RPMI7951 (cell line): ENCODE measurements around the gene HSPD1. TPM values are rescaled to one million over a fixed set of nuclear protein-coding genes. Genes with fewer than 3 reads are reported as not detected.

Experiments
- DNase-seq: peaks from one replicate; pipeline ENCODE4 v3.0.0-alpha.2; 2012; ENCODE audit warnings: low read depth
- total RNA-seq: library from RNA; depleted of rRNA; stranded (reverse); fragments of >200 nt; shearing (Covaris generic); gene quantifications from 2 replicates; pipeline ENCODE4 v1.2.3, GENCODE V29; 2014; rRNA removed

Gene HSPD1
- total RNA-seq: 286 and 315 TPM in 2 replicates

- peak; percentile 99 for DNase-seq
These were observed at the start of gene HSPD1, which contains the start of gene HSPE1 for GRCh38 chr2:197499594-197500502. TSS of gene HSPD1 (minus strand) at chr2:197499840. CDS start at chr2:197498848, 992 bp downstream. TSS of gene HSPE1 (plus strand) at chr2:197500379. CDS start at chr2:197500437, 58 bp downstream.

DNA sequence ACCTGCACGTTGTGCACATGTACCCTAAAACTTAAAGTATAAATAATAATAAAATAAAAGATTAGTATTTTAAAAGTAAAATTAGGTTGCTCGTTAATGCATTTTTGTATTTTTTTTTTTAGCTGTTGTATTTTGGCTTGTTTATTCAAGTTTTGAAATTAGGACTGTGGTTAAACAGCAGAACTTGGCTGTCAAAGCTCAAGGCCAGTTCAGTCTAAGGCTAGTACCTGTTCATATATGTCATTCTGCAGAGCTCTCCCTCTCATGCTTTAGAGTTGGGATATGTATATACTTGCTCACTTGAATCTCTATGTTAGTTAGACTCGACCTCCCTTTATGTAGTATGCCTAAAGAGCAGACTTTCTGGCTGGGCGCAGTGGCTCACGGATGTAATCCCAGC lies 48.9 kb upstream of the HSPD1 start:
- no peak for DNase-seq

DNA sequence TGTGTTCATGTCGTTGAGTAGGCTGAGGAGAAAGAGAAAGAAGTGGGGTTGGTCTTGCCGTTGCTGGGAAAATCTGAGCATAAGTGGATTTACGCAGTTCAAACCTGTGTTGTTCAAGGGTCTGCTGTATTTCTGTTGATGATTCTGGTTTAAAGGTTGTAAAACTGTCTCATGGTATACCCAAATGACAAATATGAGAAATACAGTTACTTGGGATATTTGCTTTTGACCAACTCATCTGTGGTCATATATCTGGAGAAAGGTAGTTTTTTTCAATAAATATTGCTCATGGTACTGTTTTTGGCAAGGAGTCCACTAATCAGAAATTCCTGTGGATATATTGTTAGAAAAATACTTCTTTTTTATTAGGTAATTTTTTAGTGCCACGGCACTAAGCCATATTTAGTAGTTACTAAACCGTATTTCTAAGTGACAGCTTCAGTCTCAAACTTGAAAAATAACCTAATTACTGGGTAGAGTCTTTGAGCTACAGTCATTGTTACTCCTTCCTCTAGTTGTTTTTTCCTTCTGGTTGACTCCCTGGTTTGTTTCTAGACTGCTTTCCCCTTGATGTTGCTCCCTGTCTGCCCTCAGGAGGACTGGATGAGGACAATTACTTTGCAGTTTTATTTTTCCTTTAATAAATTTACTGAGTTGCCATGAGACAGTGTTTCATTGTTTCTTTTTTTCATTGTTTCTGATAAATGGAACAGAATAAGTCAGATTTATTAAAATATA lies 47.7 kb upstream of the HSPD1 start:
- DNase-seq: no peak

DNA sequence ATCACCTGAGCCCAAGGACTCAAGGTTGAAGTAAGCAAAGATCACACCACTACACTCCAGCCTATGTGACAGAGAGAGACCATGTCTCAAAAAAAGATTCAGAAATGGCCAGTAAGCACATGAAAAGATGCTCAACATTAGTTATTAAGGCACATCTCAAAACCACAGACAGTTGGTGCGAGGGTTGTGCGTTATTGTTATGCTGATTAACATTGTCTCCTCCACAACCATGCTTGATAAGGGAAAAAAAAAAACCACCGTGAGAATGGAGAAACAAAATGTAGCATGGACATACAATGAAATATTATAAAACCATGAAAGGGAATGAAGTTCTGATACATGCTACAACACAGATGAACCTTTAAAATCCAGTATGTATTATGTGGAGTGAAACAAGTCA lies 43.6 kb upstream of the HSPD1 start:
- no peak for DNase-seq

DNA sequence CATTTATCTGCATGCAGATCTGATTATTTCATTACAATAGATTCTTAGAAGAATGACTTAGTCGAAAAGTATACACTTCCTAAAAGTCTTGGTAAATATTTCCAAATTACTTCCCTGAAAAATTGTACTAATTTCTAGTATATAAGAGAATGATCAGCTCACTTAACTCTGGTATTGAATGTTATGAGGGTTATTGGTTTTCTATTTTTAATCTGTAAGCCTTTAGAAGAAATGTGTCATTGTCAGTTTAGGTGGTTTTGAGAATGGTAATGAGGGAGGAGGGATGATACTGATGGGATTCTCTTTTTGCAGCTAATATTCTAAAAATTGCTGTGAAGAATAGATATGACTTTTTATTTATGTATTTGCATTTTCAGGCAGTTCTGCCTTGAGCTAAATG lies 40.1 kb upstream of the HSPD1 start:
- no peak for DNase-seq

DNA sequence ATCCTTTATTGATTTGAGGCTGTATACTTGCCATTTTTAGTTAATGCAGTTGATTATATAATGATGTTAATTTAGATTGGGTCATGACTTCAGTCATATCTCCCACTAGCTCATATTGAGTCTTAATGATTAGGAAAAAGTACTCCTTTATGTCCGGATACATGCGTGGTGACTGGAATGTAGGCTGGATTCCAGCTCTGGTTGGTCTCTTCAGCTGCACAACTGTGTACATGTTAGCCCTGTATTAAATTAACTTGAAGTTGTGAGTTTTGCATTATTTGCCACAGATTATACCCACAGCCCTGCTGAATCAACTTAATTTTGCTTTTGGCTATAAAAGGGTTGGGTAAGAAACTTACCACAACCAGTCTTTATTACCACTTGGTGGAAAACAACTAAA lies 38.8 kb upstream of the HSPD1 start:
- DNase-seq: peak; percentile 11

- no peak for DNase-seq
These were observed 17.5 kb upstream of the HSPD1 start for GRCh38 chr2:197517150-197517549.

DNA sequence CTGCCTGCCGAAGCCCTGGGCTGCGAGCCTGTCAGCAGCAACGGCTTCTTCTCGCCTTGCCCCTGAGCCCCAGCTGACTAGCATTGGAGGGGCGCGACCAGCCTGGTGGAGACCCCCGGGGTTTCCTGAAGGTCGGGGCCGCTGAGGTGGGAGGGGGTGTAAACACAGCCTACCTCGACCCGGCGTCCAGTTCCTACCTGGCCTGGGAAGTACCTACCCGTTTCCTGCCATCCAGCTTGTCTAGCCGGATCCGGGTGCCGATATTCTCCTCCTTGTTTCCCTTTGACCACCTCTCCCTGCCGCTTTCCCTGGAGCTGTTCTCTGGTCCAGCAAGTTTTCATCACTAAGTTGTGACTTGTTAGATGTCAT lies 16.7 kb upstream of the HSPD1 start:
- DNase-seq: peak; percentile 38

- DNase-seq: peak; percentile 94
These were observed 16.2 kb upstream of the HSPD1 start, which contains the start of gene MOB4 for GRCh38 chr2:197515739-197516392. TSS of gene MOB4 (plus strand) at chr2:197516066. CDS start at chr2:197516087, 21 bp downstream.

DNA sequence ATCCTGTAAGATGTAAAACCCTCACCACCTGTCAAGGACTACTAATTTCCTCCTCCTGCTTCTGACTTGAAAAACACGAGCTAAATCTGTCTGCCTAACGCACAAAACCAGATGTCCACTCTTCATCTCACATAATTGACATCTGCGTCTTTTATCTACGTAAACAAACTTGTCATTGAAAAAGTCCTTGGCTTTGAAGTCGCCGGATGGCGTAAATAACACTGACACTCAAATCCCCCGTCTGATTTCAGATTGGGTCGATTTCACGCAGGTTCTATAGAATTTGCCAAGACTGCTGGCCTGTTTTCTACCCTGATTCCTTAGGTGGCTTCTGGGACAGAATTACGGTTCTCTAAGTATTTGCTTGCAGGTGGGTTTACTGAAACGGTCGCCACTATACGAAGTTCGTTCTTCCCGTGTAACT lies 15.7 kb upstream of the HSPD1 start:
- no peak for DNase-seq

- peak; percentile 11 for DNase-seq
These were observed 15.1 kb upstream of the HSPD1 start for GRCh38 chr2:197514754-197515153.

GRCh38 chr2:197513915-197514314 lies 14.3 kb upstream of the HSPD1 start:
- no peak for DNase-seq

DNA sequence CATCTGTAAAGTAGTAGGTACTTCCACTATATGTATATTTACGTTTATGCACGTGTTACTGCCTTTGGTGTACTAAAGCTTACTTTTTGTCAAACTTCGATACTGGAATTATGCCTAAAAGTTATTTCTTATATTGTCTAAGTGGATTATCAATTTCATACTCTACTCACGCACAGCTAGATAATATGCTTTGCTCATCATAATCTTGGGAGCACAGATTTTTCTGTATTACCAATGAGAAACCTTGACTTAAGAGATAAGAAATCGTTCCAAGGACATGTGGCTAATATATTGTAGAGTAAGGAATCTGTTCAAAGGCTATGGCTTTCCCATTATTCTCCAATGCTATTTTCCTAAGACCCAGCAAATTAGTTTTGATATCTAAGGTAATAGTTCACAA lies 7.0 kb upstream of the HSPD1 start:
- DNase-seq: no peak

- no peak for DNase-seq
These were observed 4.9 kb upstream of the HSPD1 start for GRCh38 chr2:197504512-197504911.

- no peak for DNase-seq
These were observed 4.4 kb upstream of the HSPD1 start for GRCh38 chr2:197504000-197504399.

DNA sequence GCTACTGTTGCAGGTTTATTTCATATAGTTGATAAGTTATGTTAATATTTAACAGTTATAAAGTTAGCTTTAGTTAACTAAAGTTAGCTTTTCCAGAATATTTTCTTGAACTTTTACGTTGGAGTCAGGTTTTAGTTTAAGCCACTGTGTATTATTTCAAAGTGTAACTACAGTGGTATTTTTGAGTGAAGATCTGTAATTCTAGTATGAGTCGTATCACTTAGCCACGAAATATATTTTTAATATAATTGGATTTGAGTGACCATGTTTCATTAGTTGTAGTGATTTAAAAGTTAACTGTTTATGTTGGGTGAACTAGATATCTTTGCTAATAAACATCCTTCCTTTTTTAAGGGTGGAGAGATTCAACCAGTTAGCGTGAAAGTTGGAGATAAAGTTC lies 3.0 kb upstream of the HSPD1 start:
- no peak for DNase-seq

GRCh38 chr2:197502201-197502600 lies 2.6 kb upstream of the HSPD1 start:
- DNase-seq: no peak

GRCh38 chr2:197500503-197501131 lies 977 bp upstream of the HSPD1 start:
- no peak for DNase-seq

DNA sequence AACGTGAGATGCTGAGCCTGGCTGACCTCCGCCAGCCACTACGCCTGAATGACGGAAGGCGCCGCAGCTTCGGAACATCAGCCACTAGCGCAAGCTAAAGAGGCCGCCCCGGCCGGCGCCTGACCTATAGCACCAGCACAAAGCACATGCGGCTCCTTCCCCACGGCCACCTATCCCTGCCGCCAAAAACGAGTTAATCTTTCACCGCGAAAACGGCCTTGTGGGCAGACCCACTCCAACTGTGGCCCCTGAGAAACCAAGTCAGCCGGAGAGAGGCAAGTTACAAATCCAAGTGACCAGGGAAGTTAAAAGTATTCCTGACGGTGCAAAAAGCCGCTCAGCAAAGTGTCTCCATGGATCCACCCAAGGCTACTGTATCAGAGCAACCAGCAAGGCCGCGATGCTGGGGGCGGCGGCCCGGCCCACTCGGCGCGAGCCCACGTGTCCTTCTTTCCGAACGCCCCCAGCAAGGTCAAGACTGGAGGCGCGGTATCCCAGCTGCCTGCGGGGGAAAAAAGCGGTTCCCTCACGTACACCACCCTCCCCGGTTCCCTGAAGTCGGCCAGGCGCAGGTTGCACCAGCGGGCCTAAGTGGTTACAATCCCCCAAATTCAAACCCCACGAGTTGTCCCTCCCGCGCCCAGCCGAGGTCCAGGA lies 575 bp downstream of the HSPD1 start:
- DNase-seq: peak; percentile 56

GRCh38 chr2:197498235-197498936 lies 1.3 kb downstream of the HSPD1 start:
- DNase-seq: no peak

DNA sequence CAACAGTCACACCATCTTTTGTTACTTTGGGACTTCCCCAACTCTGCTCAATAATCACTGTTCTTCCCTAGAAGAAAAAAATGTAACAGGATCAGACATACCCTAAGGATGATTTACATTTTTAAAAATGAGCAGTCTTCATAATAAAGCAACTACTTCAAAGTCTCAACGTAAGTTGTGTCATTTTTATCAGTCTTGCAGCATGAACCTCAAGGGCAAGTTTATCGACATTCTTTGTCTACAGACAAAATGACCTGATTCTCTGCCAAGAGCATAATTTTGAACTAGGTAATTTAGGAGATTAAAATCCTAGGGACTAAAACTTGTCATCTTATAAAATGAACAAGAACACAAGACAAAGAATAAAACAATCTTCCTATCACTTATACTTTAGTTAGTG lies 2.3 kb downstream of the HSPD1 start:
- DNase-seq: no peak
